Frontal cortex (tissue), 4 donors: ENCODE measurements around the gene PI16. TPM values are rescaled to one million over a fixed set of nuclear protein-coding genes. Genes with fewer than 3 reads are reported as not detected.
A peak's percentile ranks its signal among the peaks of the same experiment; 100 is the strongest.
"Not testable (repeated sequence)": the region's sequence is repeated elsewhere in the genome, so short reads cannot be mapped to it uniquely, and the experiment has no call there.

Experiments
- DNase-seq, 2 donors: peaks; one replicate each; pipeline ENCODE4 v3.0.0; 2012; ENCODE audit warnings: low spot score in 2 of 2
- FAIRE-seq: peaks from 2 replicates; lab custom pipeline; 2012; peaks lifted over from hg19 to GRCh38; lab: Jason Lieb, UNC
- total RNA-seq: library from RNA; depleted of rRNA; stranded (reverse); fragments of >200 nt; gene quantifications from one replicate; pipeline ENCODE4 v1.2.3, GENCODE V29; 2014
- donor health status: control.
- donor health status: control.
- donor health status: control.

PI16 gene
- total RNA-seq, 1 donor from 2014 or later = under 0.01 TPM

- DNase-seq = no peak
- FAIRE-seq = no peak
Measured at GRCh38 chr6:36986704-36987047, 32.1 kb downstream of the PI16 start.

GRCh38 chr6:36989264-36989663, 34.7 kb downstream of the PI16 start:
- FAIRE-seq (no peak), DNase-seq (no peak)

DNA sequence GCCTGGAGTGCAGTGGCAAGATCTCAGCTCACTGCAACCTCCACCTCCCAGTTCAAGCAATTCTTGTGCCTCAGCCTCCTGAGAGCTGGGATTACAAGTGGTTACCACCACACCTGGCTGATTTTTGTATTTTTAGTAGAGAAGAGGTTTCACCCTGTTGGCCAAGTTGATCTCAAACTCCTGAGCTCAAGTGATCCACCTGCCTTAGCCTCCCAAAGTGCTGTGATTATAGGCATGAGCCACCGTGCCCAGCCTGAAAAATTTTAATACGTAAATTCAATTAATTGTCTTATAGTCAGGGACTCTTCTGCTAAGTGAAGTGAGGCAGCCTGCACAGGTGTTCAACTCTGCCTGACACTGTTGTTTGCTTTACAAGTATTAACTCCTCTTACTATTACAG, 35.9 kb downstream of the PI16 start:
- not testable (repeated sequence) for FAIRE-seq, DNase-seq

- FAIRE-seq = no peak
- DNase-seq = peak in 1 of 2 donors; percentile 53
Measured at GRCh38 chr6:36997811-36998722, 43.5 kb downstream of the PI16 start.

DNA sequence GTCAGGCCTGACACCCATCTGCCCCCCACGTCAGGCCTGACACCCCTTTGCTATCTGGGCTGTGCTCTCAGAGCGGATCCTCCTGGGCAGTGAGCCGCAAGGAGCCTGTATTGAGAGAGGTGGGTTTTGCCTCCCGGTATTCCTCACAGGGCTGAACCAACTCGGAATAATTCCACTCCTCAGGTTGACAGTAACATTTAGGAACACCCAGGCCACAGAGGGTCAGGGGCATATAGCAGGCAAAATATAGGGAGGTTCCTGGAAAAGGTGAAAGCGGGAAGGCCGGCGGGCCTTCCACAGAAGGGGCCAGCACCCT, 44.1 kb downstream of the PI16 start:
- no peak for FAIRE-seq
- DNase-seq = no peak

DNA sequence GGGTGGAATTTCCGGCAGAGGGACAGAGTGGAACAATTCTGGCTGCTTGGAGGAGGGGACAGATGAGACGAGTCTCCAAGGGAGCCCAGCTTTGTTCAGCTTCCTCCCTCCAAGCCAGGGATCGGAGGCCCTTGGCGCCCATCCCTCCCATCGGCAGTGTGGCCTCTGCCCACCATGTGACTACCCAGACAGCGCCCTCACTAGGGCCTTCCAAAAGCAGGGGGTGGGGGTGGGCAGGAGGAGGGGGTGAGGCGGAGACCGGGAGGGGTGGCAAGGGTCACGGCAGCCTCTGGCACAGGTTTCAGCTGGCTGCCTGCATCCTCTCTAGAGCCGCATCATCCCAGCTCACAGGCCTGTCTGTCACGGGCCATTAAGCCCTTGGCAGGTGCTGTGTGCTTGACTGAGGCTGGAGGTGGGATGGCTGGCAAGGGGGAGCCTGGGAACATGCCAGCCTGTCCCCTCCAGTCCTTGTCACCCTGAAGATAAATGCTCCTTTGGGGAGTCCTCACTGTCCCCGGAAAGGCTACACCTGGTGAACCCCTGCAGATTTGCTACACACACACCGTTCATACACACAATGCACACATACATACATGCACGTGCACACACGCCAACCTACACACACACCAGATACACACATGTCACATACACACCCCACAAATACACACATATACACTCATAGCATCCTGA, 44.7 kb downstream of the PI16 start:
- DNase-seq (no peak), FAIRE-seq (no peak)

- DNase-seq (no peak), FAIRE-seq (no peak)
Measured at GRCh38 chr6:36999751-37000125, 45.2 kb downstream of the PI16 start.

- no peak for FAIRE-seq
- no peak for DNase-seq
Measured at GRCh38 chr6:37004044-37004980, 49.8 kb downstream of the PI16 start.

GRCh38 chr6:37005061-37005810, 50.7 kb downstream of the PI16 start, which contains the start of gene FGD2:
FGD2 (plus strand) TSS chr6:37005655; CDS start chr6:37005818, 163 bp downstream.
- FAIRE-seq (no peak), DNase-seq (no peak)

DNA sequence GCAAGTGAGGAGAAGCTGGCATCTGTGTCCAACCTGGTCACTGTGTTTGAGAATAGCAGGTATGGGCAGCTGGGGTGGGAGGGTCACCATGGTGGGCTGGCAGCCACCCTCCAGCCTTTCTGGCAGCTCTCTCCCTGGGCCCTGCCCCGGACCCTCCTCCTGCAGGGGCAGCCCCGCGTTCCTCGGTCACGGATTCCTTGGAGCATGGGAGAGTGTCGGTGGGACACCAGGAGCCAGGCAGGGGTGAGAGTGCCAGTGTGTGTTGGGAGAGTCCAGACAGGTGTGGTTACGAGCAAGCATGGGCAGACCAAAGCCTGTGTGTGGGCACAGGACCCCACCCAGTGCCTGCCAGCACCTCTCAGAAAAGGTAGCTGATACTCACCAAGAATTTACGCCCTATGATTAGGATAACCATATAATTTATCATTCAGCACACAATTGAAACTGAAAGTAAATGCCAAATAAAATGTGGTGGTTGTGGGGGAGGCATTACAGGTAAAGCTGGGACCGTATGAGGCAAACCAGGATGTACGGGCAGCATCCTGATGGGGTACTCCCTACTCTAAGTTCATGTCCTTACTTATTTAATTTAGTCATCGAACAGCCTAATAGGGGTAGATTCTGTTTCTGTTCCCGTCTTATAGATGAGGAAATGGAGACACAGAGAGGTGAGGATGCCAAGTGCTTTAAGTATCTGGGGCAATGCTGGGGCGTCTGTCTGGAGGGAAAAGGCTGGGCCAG, 51.5 kb downstream of the PI16 start:
- no peak for DNase-seq
- FAIRE-seq = no peak

DNA sequence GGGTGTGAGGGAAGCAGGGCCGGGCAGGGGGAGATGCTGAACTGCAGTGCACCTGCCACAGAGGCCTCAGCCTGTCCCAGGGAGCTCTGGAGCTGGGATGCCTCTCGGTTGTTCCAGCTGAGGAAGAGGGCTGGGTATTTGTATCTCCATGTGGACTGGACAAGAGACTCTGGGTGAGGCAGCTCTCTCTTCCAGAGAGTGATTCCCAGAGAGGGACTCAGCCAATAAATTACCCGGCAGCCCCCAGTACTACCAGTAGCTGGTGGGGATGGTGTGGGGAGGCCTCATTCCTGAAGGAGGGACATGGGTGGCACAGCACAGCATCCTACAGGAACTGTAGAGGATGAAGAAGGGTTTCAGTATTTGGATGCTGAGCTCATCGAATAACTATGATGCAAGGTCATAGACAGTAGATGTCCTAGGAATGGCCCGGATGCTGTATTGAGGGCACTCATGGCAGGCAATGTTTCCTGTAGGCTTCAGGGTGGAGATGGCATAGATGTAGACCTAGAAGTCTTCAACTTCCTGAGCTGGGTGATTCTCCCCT, 52.3 kb downstream of the PI16 start:
- DNase-seq (no peak), FAIRE-seq (no peak)

GRCh38 chr6:37007340-37008043, 53.0 kb downstream of the PI16 start:
- DNase-seq (no peak), FAIRE-seq (no peak)

- DNase-seq = no peak
Measured at GRCh38 chr6:37008484-37009465, 54.2 kb downstream of the PI16 start.

GRCh38 chr6:37010402-37010892, 55.9 kb downstream of the PI16 start:
- no peak for DNase-seq

More at GRCh38 chr6:37008484-37009465, 54.2 kb downstream of the PI16 start:
- no peak for FAIRE-seq

GRCh38 chr6:37011656-37012378, 57.3 kb downstream of the PI16 start:
- DNase-seq = no peak

More at GRCh38 chr6:37010402-37010892, 55.9 kb downstream of the PI16 start:
- no peak for FAIRE-seq

More at GRCh38 chr6:37011656-37012378, 57.3 kb downstream of the PI16 start:
- FAIRE-seq = no peak
